Psoas muscle (tissue), 8 donors: ENCODE measurements around the gene ZNF284. TPM values are rescaled to one million over a fixed set of nuclear protein-coding genes. Genes with fewer than 3 reads are reported as not detected.

Experiments used
- ATAC-seq, 4 donors: fragments of 200-7000 bp; cut with Tn5 transposase; one replicate each; pipeline ENCODE4 v1.9.1; 2020; ENCODE audit warnings: moderate library complexity in 3 of 4, mild to moderate bottlenecking in 2 of 4
- DNase-seq, 2 donors: peaks; one replicate each; pipeline ENCODE4 v3.0.0-alpha.2; 2020
- H3K27ac ChIP-seq: fragments of 200-600 bp; one replicate; pipeline ENCODE4 v1.8.0; 2022
- H3K27me3 ChIP-seq, 3 donors: fragments of 200-600 bp in 1 of 3; one replicate each; pipeline versions ENCODE4 v1.6.1 to v1.8.0; 2013 to 2022; ENCODE audit warnings: low read length in 2 of 3, mild to moderate bottlenecking in 2 of 3, moderate library complexity in 1 of 3; ENCODE audit not compliant: insufficient read depth in 3 of 3
- H3K36me3 ChIP-seq, 2 donors: fragments of 200-600 bp in 1 of 2; one replicate each; pipeline versions ENCODE4 v1.6.1 to v1.8.0; 2013 to 2022; ENCODE audit warnings: low read depth in 1 of 2, mild to moderate bottlenecking in 1 of 2, moderate library complexity in 1 of 2; ENCODE audit not compliant: insufficient read depth in 1 of 2
- H3K4me1 ChIP-seq: fragments of 200-600 bp; one replicate; pipeline ENCODE4 v1.8.0; 2022
- H3K4me3 ChIP-seq: fragments of 200-600 bp; one replicate; pipeline ENCODE4 v1.8.0; 2022; ENCODE audit warnings: mild to moderate bottlenecking
- H3K9me3 ChIP-seq: fragments of 200-600 bp; one replicate; pipeline ENCODE4 v1.8.0; 2022
- CTCF ChIP-seq: fragments of 200-600 bp; IDR thresholded peaks from one replicate; pipeline ENCODE4 v1.8.0; 2022; ENCODE audit warnings: antibody characterized with exemption
- WGBS, 3 donors: extraction: QIAGEN DNeasy Blood & Tissue Kit; methylation state at CpG; one replicate each; pipeline versions ENCODE4 v1.1.6 to v1.1.7; 2013; 5-methylcytosine and 5-hydroxymethylcytosine counted together
- intact Hi-C, 2 donors: fragments of 100-400 bp; cut with DNase I; formaldehyde crosslinking; loops; one replicate each; pipeline versions ENCODE4 v1.11.0 to v1.14.2; 2022
- polyA plus RNA-seq, 3 donors: library from polyadenylated mRNA; stranded (reverse); fragments of 200-250 nt; gene quantifications; one replicate each; pipeline ENCODE4 v1.2.3, GENCODE V29; 2013
- total RNA-seq, 4 donors: library from RNA; stranded (reverse); fragmentation: NEBNext Ultra II Directional in 2 of 4; extraction: Animal tissue kit (Norgen Biotek cat#: 25700) in 2 of 4; gene quantifications; one replicate each; pipeline versions ENCODE4 v1.2.1 to v1.2.4, GENCODE V29; 2021 to 2023
- donor health status: healthy with polysubstance abuse.
- donor health status: DM: no; HTN: no; CAD: no; lungs with moderate emphysema.
- donor health status: Bipolar disorder and iron deficiency.
- donor health status: healthy.
- donor health status: DM: yes; HTN: yes; CAD: no.
- donor health status: DM: no; HTN: no; CAD: no.
- donor health status: DM: no; HTN: no; CAD: no.
- donor health status: DM: yes; HTN: yes; CAD: no.

ZNF284 gene
- total and polyA plus RNA-seq, 7 donors, result 0.32 to 1.1 (median 0.74) TPM

- Histone ChIP-seq H3K4me1 (peaks cover 7% of the 10 kb centered on the region), H3K9me3 (peaks cover 85% of the 10 kb centered on the region), H3K27me3 (no peaks in the 10 kb centered on the region), H3K4me3 (no peak overlapping the region), H3K36me3 (peaks cover 22 to 59% of the 10 kb centered on the region in 2 donors), H3K27ac (no peak overlapping the region)
- TF ChIP-seq CTCF, result no peak
- ATAC-seq, result no peak
- intact Hi-C loops, result no loop called here
- no peak for DNase-seq
- WGBS, 3 donors, result 92 to 97% (median 95%) methylated on average over 3 of the region's 3 CpGs
These were observed 35.8 kb downstream of the ZNF284 start for GRCh38 chr19:44107751-44108150.

- H3K36me3 ChIP-seq, result peaks cover 14 to 42% of the 10 kb centered on the region in 2 donors
- intact Hi-C loops, result no loop called here
- peaks cover 71% of the 10 kb centered on the region for H3K9me3 ChIP-seq
These were observed 37.5 kb downstream of the ZNF284 start for GRCh38 chr19:44109458-44109857.

GRCh38 chr19:44111910-44112463 lies 40.0 kb downstream of the ZNF284 start:
- no peak for TF ChIP-seq CTCF

More at GRCh38 chr19:44109458-44109857, 37.5 kb downstream of the ZNF284 start:
- TF ChIP-seq CTCF, result no peak
- no peak for DNase-seq
- no peak for ATAC-seq
- Histone ChIP-seq H3K27ac (no peak overlapping the region), H3K4me1 (peaks cover 14% of the 10 kb centered on the region), H3K4me3 (no peak overlapping the region), H3K27me3 (no peaks in the 10 kb centered on the region)

GRCh38 chr19:44112802-44113137 lies 40.8 kb downstream of the ZNF284 start:
- no peak for DNase-seq
- intact Hi-C loops, result loop anchor here (2.0 to 10.0 kb wide), 5 partner anchors 18 to 242 kb away; partner anchors contain the start of genes ZNF112 (in 1 of the 2), ZNF223 (in 1 of the 2), ZNF224 (in 1 of the 2) and ZNF226 (in 1 of the 2)
- H3K27ac ChIP-seq, result peak overlapping the region; percentile 88
- 0% methylated on average over 11 of the region's 11 CpGs for WGBS, 3 donors
- H3K4me3 ChIP-seq, result peak overlapping the region; percentile 93
- peaks cover 15% of the 10 kb centered on the region for H3K4me1 ChIP-seq
- peaks cover 45% of the 10 kb centered on the region for H3K9me3 ChIP-seq
- ATAC-seq, result peak in 2 of 4 donors; percentile 4 to 17
- TF ChIP-seq CTCF, result no peak
- H3K36me3 ChIP-seq, result peaks cover 5 to 33% of the 10 kb centered on the region in 2 donors
- H3K27me3 ChIP-seq, result no peaks in the 10 kb centered on the region

More at GRCh38 chr19:44111910-44112463, 40.0 kb downstream of the ZNF284 start:
- intact Hi-C loops, result loop anchor here (2.0 to 10.0 kb wide), 5 partner anchors 17 to 243 kb away; partner anchors contain the start of genes ZNF224 (in 2 of the 2), ZNF112 (in 1 of the 2), ZNF223 (in 1 of the 2) and ZNF226 (in 1 of the 2)
- H3K9me3 ChIP-seq, result peaks cover 53% of the 10 kb centered on the region
- peak overlapping the region; percentile 93 for H3K4me3 ChIP-seq
- 13 to 16% (median 14%) methylated on average over 17 of the region's 17 CpGs for WGBS, 3 donors
- H3K27me3 ChIP-seq, result no peaks in the 10 kb centered on the region
- H3K4me1 ChIP-seq, result peaks cover 15% of the 10 kb centered on the region
- ATAC-seq (no peak), DNase-seq (no peak)
- H3K27ac ChIP-seq, result no peak overlapping the region
- peaks cover 12 to 33% of the 10 kb centered on the region in 2 donors for H3K36me3 ChIP-seq
